ENCODE measurements around the gene MED12L.

DNA sequence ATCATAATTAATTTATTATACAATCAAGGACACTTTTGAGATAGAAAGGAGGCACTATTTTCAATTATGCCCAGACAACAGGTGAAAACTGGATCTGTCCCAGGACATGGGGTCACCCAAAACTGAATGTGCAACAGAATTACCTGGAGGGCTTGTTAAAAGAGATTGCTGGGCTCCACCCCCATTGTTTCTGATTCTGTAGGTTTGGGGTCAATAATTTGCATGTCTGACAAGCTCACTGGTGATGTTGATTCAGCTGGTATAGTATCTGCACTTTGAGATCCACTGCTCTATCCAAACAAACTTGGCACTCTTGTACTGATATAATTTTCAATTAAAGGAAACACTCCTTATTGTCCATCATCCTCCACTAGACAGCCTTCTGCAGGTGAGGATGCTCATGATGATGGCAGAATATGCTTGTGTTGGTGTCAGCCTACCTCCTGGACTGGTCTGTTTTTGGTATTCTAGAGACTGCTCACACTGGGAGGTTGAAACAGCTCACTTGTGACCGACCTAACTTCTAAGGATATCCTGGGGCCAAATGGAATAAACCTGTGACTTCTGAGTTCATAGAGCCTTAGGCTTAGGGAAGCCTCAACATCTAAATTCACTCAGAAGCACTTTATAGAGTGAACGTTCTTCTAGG lies 190.7 kb downstream of the MED12L start:
- TF ChIP-seq, protein P1, sequence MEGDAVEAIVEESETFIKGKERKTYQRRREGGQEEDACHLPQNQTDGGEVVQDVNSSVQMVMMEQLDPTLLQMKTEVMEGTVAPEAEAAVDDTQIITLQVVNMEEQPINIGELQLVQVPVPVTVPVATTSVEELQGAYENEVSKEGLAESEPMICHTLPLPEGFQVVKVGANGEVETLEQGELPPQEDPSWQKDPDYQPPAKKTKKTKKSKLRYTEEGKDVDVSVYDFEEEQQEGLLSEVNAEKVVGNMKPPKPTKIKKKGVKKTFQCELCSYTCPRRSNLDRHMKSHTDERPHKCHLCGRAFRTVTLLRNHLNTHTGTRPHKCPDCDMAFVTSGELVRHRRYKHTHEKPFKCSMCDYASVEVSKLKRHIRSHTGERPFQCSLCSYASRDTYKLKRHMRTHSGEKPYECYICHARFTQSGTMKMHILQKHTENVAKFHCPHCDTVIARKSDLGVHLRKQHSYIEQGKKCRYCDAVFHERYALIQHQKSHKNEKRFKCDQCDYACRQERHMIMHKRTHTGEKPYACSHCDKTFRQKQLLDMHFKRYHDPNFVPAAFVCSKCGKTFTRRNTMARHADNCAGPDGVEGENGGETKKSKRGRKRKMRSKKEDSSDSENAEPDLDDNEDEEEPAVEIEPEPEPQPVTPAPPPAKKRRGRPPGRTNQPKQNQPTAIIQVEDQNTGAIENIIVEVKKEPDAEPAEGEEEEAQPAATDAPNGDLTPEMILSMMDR (IDR thresholded peaks at IDR 0.05): no peak
- TF ChIP-seq POLR2A (IDR thresholded peaks at IDR 0.05): no peak

Measured in lower leg skin (tissue), 3 donors.